ENCODE measurements around the gene SLIT3. TPM values are rescaled to one million over a fixed set of nuclear protein-coding genes. Genes with fewer than 3 reads are reported as not detected.

The SLIT3 gene
- total and polyA plus RNA-seq, 2 donors (not counting 3 experiments of a cell fraction or from before 2014, with no cell fraction given) = 0.90 to 1.0 TPM

DNA sequence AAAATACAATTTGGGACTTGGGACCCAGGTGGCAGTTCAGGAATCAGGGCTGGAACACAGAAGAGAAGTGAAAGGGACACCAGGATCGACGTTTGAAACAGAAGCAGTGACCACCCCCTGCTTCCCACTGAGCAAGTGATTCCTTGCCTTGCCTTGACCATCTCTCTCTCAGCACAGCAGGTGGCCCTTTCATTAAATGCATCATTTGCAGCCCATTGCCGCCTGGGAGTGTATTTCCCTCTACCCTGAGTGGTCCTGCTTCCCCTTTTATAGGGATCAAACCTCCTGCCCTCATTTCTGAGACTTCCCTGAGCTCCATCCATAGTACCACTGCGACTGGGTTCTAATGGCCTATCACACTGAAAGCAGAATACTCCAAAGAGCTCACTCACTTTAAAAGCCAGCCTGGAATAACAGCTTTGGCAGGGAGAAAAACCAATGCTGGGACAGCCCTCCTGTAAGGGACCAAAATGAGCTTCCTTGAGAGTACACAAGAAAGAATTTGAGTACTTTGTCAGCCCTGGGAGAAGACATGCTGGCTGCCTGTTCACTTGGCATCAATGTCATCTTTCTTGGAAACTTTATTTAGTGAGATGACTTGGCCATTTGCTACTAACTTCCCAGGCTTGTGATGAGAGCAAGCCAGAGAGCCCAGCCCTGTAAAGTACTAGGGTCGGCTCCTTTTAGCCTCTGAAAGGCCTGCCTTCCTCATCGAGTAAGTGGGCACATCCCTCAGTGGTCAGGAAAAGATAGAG, 149.7 kb downstream of the SLIT3 start:
- dilution Hi-C loops (cut with MboI; ENCODE audit: extremely low pct_ligation_motif_present, low sequenced_read_pairs) (no loop called here), intact Hi-C loops (cut with micrococcal nuclease) (no loop called here)
- Histone ChIP-seq H2AFZ (ENCODE audit: low read depth, low read length) (no peak overlapping the region), H3K36me3 (ENCODE audit: control insufficient read depth in 2 of 2, extremely low read depth in 1 of 2, insufficient read depth in 2 of 2, low read length in 2 of 2) (no peaks in the 10 kb centered on the region), H3K27ac (ENCODE audit: insufficient read depth, low read depth, low read length) (no peak overlapping the region), H3K79me2 (ENCODE audit: control insufficient read depth, insufficient read depth, low read length) (no peaks in the 10 kb centered on the region), H3K4me2 (ENCODE audit: insufficient read depth, low read length) (no peak overlapping the region), H4K20me1 (replicated peaks; ENCODE audit: control insufficient read depth, extremely low read depth, insufficient read depth, low read length) (no peaks in the 10 kb centered on the region), H3K4me3 (replicated peaks in 1 of 3; ENCODE audit: insufficient read depth in 1 of 3, low read depth in 1 of 3, low read length in 3 of 3) (no peak overlapping the region), H3K9me1 (replicated peaks; ENCODE audit: control insufficient read depth, extremely low read depth, insufficient read depth, low read length) (no peaks in the 10 kb centered on the region), H3K27me3 (ENCODE audit: control insufficient read depth in 2 of 2, insufficient read depth in 2 of 2, low read length in 2 of 2) (no peaks in the 10 kb centered on the region), H3K9me3 (replicated peaks; ENCODE audit: control insufficient read depth, insufficient read depth, low read length) (no peaks in the 10 kb centered on the region), H3K4me1 (ENCODE audit: control insufficient read depth, extremely low read depth, insufficient read depth, low read length) (no peaks in the 10 kb centered on the region), H3K9ac (replicated peaks; ENCODE audit: extremely low read depth, insufficient read depth, low read length) (no peak overlapping the region)
- CTCF ChIA-PET = no interaction called here
- POLR2A ChIA-PET = no interaction called here
- DNase-seq (ENCODE audit: low read depth, low spot score) = no peak
- no peak for TF ChIP-seq GATA2 (IDR thresholded peaks at IDR 0.05; ENCODE audit: insufficient read depth, insufficient read length, low read depth, low read length)
- no peak for TF ChIP-seq EZH2 (IDR thresholded peaks at IDR 0.05; ENCODE audit: borderline replicate concordance, low read depth, low read length, severe bottlenecking)
- no peak for TF ChIP-seq MYC (IDR thresholded peaks at IDR 0.05; ENCODE audit: low read depth, low read length)
- TF ChIP-seq, protein P1, sequence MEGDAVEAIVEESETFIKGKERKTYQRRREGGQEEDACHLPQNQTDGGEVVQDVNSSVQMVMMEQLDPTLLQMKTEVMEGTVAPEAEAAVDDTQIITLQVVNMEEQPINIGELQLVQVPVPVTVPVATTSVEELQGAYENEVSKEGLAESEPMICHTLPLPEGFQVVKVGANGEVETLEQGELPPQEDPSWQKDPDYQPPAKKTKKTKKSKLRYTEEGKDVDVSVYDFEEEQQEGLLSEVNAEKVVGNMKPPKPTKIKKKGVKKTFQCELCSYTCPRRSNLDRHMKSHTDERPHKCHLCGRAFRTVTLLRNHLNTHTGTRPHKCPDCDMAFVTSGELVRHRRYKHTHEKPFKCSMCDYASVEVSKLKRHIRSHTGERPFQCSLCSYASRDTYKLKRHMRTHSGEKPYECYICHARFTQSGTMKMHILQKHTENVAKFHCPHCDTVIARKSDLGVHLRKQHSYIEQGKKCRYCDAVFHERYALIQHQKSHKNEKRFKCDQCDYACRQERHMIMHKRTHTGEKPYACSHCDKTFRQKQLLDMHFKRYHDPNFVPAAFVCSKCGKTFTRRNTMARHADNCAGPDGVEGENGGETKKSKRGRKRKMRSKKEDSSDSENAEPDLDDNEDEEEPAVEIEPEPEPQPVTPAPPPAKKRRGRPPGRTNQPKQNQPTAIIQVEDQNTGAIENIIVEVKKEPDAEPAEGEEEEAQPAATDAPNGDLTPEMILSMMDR (IDR thresholded peaks at IDR 0.05; ENCODE audit: extremely low read depth in 1 of 2, insufficient read depth in 1 of 2, low read depth in 1 of 2, low read length in 2 of 2) = no peak
- no peak for FAIRE-seq
- no TSS peak for BruUV-seq (replicated peaks)

DNA sequence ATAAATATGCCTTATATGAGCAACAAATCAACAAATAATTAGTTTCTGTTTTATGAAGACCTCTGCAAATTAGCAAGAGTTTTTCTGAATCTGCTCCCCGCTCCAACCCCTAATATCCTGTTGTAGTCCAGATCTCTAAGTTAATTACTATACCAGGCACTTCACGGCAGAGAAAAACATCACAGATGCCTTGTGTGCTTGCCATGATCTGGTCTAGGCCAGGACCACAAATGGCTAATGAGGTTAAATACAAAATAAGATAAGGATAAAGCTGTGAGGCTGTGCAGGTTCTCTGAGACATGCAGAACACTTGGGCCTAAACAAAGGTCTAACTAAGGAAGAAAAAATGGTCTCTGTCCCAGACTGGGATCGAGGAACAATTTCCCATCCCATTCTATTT, 150.8 kb downstream of the SLIT3 start:
- Histone ChIP-seq H3K4me1 (ENCODE audit: control insufficient read depth, extremely low read depth, insufficient read depth, low read length) (no peaks in the 10 kb centered on the region), H3K27ac (ENCODE audit: insufficient read depth, low read depth, low read length) (no peak overlapping the region), H4K20me1 (replicated peaks; ENCODE audit: control insufficient read depth, extremely low read depth, insufficient read depth, low read length) (no peaks in the 10 kb centered on the region), H3K9ac (replicated peaks; ENCODE audit: extremely low read depth, insufficient read depth, low read length) (no peak overlapping the region), H3K9me1 (replicated peaks; ENCODE audit: control insufficient read depth, extremely low read depth, insufficient read depth, low read length) (no peaks in the 10 kb centered on the region), H3K79me2 (ENCODE audit: control insufficient read depth, insufficient read depth, low read length) (no peaks in the 10 kb centered on the region), H3K9me3 (replicated peaks; ENCODE audit: control insufficient read depth, insufficient read depth, low read length) (no peaks in the 10 kb centered on the region), H3K4me3 (replicated peaks in 1 of 3; ENCODE audit: insufficient read depth in 1 of 3, low read depth in 1 of 3, low read length in 3 of 3) (no peak overlapping the region), H3K4me2 (ENCODE audit: insufficient read depth, low read length) (no peak overlapping the region), H3K36me3 (ENCODE audit: control insufficient read depth in 2 of 2, extremely low read depth in 1 of 2, insufficient read depth in 2 of 2, low read length in 2 of 2) (no peaks in the 10 kb centered on the region), H3K27me3 (ENCODE audit: control insufficient read depth in 2 of 2, insufficient read depth in 2 of 2, low read length in 2 of 2) (no peaks in the 10 kb centered on the region), H2AFZ (ENCODE audit: low read depth, low read length) (no peak overlapping the region)
- ChIA-PET POLR2A (no interaction called here), CTCF (no interaction called here)
- DNase-seq (ENCODE audit: low read depth, low spot score) = no peak
- no TSS peak for BruUV-seq (replicated peaks)
- dilution Hi-C loops (cut with MboI; ENCODE audit: extremely low pct_ligation_motif_present, low sequenced_read_pairs) = no loop called here
- no peak for FAIRE-seq
- intact Hi-C loops (cut with micrococcal nuclease) = no loop called here
- TF ChIP-seq, protein P2, sequence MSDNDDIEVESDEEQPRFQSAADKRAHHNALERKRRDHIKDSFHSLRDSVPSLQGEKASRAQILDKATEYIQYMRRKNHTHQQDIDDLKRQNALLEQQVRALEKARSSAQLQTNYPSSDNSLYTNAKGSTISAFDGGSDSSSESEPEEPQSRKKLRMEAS (IDR thresholded peaks at IDR 0.05; ENCODE audit: insufficient read depth, insufficient read length) = no peak
- no peak for TF ChIP-seq JUN (IDR thresholded peaks at IDR 0.05; ENCODE audit: borderline replicate concordance, insufficient read depth, insufficient read length, low read depth)
- TF ChIP-seq EZH2 (IDR thresholded peaks at IDR 0.05; ENCODE audit: borderline replicate concordance, low read depth, low read length, severe bottlenecking) = no peak
- TF ChIP-seq FOS (IDR thresholded peaks at IDR 0.05; ENCODE audit: borderline replicate concordance, insufficient read depth, low read length) = no peak
- no peak for TF ChIP-seq GATA2 (IDR thresholded peaks at IDR 0.05; ENCODE audit: insufficient read depth, insufficient read length, low read depth, low read length)
- no peak for TF ChIP-seq POLR2A (IDR thresholded peaks at IDR 0.05; ENCODE audit: low read depth, low read length)
- no peak for TF ChIP-seq MYC (IDR thresholded peaks at IDR 0.05; ENCODE audit: low read depth, low read length)
- TF ChIP-seq, protein P1 (IDR thresholded peaks at IDR 0.05; ENCODE audit: extremely low read depth in 1 of 2, insufficient read depth in 1 of 2, low read depth in 1 of 2, low read length in 2 of 2) = no peak
- TF ChIP-seq POLR2AphosphoS5 (IDR thresholded peaks at IDR 0.05; ENCODE audit: insufficient read depth, low read depth, low read length) = no peak
